Activated CD4-positive, CD25-positive, alpha-beta regulatory T cell treated with anti-CD3 and anti-CD28 coated beads, Interleukin-2, amount 50 U/mL, for 16 hours (primary cell): ENCODE measurements around the gene IP6K3.

Experiments used
- DNase-seq: peaks from one replicate; pipeline ENCODE4 v3.0.0-alpha.2; 2020; ENCODE audit warnings: low read depth, low spot score

Gene IP6K3

DNA sequence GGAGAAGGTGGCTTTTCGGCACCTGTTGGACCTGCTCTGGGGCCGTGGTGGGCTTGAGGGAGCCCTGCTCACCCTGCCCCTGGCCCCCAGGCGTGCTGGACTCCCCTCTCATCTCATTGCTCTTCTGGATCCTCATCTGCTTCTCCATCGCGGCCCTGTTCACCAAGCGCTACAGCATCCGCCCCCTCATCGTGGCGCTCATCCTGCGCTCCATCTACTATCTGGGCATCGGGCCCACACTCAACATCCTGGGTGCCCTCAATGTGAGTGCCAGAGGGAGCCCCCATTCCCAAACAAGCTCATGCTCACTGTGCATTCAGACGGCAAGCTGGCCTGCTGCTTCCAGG, 57.6 kb downstream of the IP6K3 start:
- no peak for DNase-seq

DNA sequence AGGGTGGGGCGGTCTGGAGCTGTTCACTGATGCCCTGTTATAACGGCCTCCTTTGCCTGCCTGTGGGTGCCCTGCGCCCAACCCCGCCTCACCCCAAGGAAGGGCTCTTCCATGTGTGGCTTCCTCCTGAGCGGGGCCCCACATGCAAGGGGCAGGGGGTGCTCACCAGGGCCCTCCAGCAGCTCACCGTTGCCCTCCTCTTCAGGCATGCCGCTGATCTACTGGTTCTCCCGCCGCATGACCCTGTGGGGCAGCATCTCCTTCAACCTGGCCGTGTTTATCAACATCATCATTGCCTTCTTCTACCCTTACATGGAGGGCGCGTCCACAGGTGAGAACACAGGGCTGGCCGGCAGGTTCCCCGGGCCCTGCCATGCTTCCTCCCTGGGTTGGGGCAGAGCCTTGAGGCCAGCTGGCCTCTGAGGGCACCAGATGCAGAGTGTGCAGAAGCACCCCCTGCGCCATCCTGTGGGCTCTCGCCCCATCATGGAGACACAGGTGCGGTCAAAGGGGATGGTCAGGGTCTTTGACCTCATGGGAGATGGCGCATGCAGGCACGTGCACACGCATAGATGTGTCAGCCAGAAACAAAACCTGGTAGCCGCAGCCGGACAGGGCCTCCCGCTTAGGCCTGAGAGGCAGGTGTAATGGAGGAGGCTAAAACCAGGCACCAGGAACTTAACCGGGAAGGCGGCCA, 58.1 kb downstream of the IP6K3 start:
- no peak for DNase-seq

DNA sequence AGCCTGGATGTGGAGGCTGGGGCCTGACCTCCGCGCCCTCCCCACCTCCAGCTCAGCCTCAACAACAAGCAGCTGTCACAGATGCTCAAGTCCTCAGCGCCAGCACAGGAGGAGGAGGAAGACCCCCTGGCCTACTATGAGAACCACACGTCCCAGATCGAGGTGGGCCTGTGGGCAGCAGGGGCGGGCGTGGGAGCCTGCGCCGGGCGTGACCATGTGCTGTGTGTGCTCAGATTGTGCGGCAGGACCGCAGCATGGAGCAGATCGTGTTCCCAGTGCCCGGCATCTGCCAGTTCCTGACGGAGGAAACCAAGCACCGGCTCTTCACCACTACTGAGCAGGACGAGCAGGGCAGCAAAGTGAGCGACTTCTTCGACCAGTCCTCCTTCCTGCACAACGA, 58.7 kb downstream of the IP6K3 start:
- no peak for DNase-seq

GRCh38 chr6:33686981-33687975, 59.4 kb downstream of the IP6K3 start:
- no peak for DNase-seq

GRCh38 chr6:33686225-33686924, 60.3 kb downstream of the IP6K3 start:
- DNase-seq = no peak

DNA sequence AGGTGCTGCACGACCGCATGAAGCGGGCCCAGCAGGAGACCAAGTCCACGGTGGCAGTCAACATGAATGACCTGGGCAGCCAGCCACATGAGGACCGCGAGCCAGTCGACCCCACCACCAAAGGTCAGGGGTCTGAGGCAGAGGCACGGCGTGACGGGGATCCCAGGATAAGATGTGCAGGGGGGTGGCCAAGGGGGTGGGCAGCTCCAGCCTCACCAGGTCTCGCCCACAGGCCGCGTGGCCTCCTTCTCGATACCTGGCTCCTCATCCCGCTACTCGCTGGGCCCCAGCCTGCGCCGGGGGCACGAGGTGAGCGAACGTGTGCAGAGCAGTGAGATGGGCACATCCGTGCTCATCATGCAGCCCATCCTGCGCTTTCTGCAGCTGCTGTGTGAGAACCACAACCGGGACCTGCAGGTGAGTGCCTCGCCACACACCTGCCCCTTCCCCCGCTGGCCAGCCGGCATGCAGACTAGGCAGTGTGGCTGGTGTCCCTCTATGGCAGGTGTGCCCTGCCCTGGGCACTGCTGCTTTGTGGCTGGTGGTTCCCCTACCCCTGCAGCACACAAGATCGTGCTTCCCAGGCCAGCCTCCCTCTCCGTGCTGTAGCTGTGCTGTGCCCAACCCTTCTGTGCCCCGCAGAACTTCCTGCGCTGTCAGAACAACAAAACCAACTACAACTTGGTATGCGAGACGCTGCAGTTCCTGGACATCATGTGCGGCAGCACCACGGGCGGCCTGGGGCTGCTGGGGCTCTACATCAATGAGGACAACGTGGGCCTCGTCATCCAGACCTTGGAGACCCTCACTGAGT, 61.1 kb downstream of the IP6K3 start:
- no peak for DNase-seq

DNA sequence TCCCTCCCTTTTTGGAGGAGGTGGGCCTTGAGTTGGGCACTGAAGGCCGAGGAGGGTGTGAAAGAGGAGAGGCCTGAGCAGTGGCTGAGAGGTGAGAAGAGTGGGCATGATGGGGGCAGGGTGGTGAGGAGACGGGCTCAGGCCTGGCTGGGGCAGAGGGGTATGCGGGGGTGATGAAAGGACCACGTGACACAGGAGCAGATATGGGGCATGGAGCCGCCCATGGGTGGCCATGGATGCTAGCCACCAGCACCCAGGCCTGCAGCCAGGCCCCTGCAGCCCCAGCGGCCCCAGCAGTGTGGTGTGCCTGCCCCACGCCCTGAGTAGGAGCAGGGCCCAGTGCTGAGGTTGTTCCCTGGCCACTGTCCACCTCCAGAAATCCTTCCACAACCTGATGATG, 61.7 kb downstream of the IP6K3 start:
- no peak for DNase-seq

- DNase-seq = no peak
These were observed 62.2 kb downstream of the IP6K3 start for GRCh38 chr6:33684428-33684896.

DNA sequence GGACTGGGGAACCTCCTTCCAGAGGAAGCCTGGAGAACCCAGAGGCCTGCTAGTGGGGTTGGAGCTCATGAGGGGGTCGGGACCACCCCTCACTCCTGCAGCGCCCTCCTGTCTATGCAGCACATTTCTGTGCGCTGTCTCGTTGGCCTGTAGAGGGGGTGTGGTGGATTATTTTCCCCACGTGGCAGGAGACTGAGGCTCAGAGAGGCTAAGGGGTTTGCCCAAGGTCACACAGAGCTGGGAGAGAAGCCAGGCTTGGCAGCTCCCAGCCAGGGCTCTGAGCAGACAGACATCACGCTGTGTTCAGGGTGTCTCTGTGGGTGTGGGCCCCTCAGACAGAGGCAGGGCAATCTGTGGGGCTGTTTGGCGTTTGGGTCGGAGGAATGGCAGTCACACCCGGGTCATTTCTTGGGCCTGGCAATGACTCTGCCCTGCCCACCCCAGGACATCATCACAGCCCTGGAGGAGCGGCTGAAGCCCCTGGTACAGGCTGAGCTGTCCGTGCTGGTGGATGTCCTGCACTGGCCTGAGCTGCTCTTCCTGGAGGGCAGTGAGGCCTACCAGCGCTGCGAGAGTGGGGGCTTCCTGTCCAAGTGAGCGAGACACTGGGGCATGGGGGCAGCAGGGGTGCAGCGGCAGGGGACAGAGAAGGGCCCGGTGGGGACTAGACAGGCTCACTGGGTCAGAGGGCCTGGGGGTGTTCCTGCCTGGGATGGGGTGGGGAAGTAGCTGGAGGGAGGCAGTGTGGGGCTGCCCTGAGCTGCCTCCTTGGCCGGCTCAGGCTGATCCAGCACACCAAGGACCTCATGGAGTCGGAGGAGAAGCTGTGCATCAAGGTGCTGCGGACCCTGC, 62.9 kb downstream of the IP6K3 start:
- DNase-seq = no peak

DNA sequence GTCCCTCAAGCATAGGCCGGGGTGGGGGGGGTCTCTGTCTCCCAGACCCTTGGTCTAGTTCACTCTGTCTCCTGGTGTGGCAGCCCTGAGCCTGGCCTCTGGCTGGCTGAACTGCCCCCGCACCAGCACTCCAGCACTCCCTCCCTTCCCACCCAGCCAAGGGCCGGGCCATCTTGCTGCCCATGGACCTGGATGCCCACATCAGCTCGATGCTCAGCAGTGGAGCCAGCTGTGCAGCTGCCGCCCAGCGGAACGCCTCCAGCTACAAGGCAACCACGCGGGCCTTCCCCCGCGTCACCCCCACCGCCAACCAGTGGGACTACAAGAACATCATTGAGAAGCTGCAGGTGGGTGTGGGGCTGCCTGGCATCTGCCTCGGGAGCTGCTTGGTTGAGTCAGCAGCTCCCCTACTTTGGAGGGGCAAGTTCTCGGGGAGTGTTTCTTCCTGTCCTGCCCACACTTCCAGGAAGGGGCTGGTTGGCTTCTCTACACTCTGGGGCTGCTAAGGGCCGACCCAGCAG, 63.6 kb downstream of the IP6K3 start:
- no peak for DNase-seq

DNA sequence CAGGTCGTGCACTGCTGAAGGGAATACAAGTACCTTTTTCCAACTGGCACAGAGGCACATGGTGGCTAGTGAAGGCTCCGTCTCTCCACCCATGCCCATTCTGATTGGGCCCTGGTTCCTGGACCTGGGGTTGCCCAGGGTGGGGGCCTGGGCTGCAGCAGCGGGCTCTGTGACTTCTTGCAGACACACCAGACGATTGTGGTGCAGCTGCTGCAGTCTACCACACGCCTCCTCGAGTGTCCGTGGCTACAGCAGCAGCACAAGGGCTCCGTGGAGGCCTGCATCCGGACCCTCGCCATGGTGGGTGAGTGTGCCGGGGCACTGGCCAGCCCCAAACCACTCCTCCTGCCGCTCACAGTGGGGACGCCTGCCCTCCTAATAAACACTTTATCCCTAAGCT, 64.4 kb downstream of the IP6K3 start:
- no peak for DNase-seq

DNA sequence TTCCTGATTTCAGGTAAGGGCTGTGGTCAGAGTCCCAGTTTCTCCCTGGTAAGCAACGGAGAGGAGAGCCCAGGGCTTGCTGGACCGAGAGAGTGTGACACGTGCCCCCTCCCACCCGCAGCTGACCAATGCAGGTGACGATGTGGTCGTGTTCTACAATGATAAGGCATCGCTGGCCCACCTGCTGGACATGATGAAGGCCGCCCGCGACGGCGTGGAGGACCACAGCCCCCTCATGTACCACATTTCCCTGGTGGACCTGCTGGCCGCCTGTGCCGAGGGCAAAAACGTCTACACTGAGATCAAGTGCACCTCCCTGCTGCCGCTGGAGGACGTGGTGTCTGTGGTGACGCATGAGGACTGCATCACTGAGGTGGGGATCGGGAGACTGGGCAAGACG, 66.9 kb downstream of the IP6K3 start:
- no peak for DNase-seq

GRCh38 chr6:33678932-33679490, 67.7 kb downstream of the IP6K3 start:
- DNase-seq = no peak

GRCh38 chr6:33678233-33678931, 68.3 kb downstream of the IP6K3 start:
- no peak for DNase-seq

- no peak for DNase-seq
These were observed 69.0 kb downstream of the IP6K3 start for GRCh38 chr6:33677689-33678088.

- no peak for DNase-seq
These were observed 69.5 kb downstream of the IP6K3 start for GRCh38 chr6:33677143-33677660.

DNA sequence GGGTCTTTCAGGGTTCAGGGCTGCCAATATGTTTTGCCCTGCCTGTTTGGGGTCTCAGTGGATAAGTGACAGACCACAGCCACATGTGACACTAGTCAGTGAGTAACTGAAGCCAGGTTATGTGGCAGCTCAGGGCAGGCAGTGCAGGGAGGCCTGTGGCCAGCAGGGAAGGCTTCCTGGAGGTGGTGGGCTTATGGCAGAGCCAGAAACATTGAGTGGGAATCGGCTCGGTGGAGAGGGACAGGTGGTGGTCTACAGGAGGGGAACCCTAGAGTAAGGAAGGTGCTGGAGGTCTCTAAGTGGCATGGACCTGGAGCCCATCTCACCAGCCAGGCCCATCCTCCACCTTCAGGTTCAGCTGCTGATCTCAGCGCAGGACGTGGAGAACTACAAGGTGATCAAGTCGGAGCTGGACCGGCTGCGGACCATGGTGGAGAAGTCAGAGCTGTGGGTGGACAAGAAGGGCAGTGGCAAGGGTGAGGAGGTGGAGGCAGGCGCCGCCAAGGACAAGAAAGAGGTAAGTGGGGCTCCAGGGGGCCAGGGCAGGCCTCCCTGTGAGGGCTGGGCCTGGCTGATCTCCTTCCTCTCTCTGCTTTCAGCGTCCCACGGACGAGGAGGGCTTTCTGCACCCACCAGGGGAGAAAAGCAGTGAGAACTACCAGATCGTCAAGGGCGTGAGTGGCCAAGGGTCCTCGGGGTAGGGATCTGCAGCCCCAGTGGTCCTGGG, 70.1 kb downstream of the IP6K3 start:
- DNase-seq = no peak

DNA sequence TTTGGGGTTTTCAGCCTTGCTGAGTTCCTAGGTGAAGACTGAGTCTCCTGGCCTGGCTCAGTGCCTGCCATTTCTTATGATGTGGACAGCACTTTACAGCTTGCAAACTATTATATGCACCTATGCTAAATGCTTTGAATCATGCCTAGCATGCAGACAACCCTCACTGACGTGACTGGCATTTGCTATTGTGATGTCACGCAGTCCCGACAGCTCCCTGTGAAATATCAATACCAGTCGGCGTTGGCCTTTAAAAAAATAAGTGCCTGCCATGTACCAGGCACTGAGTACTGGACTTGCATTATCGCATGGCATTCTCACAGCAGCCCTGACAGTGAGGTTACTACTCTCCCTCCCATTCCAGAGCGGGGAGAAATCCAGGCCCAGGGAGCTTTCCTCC, 70.7 kb downstream of the IP6K3 start:
- no peak for DNase-seq
